AG04450 (cell line): ENCODE measurements around the gene ZNF665. TPM values are rescaled to one million over a fixed set of nuclear protein-coding genes. Genes with fewer than 3 reads are reported as not detected.
"Not testable (repeated sequence)": the region's sequence is repeated elsewhere in the genome, so short reads cannot be mapped to it uniquely, and the experiment has no call there.

Experiments
- CTCF ChIA-PET: fragments of 300-600, 350-600 bp; formaldehyde crosslinking; extraction: SDS; loops from one replicate; lab custom pipeline; 2022; ENCODE audit warnings: antibody characterized with exemption, inconsistent platforms; lab: Charles Lee
- POLR2A ChIA-PET: fragments of 350-600 bp; formaldehyde crosslinking; extraction: SDS; loops from one replicate; lab custom pipeline; 2021; ENCODE audit warnings: antibody characterized with exemption, inconsistent platforms; lab: Yijun Ruan, JAX
- DNase-seq: peaks from one replicate; pipeline ENCODE4 v3.0.0-alpha.2; 2011; ENCODE audit warnings: low read depth, low spot score
- H3K27ac ChIP-seq: one replicate; pipeline ENCODE4 v1.5.1; 2012; ENCODE audit warnings: low read depth, low read length, control low read depth
- H3K27me3 ChIP-seq: one replicate; pipeline ENCODE4 v1.6.0; 2012; ENCODE audit warnings: low read length; ENCODE audit not compliant: control insufficient read depth, insufficient read depth
- H3K4me3 ChIP-seq: 2 replicates; pipeline ENCODE4 v1.5.1; 2011; ENCODE audit warnings: mild to moderate bottlenecking, low read depth, low read length, control low read depth
- H3K9me3 ChIP-seq: 2 replicates; pipeline ENCODE4 v1.5.1; 2012; ENCODE audit warnings: low read length; ENCODE audit not compliant: control insufficient read depth, insufficient read depth
- polyA plus RNA-seq: library from polyadenylated mRNA; depleted of rRNA; stranded (reverse); fragments of >200 nt; gene quantifications from 2 replicates; pipeline ENCODE4 v1.2.3, GENCODE V29; 2011; rRNA removed
- TF ChIP-seq, protein P1 (sequence below): IDR thresholded peaks from 2 replicates; pipeline ENCODE4 v1.5.1; 2011; ENCODE audit warnings: low read depth, low read length, control low read depth, inconsistent platforms

Gene ZNF665
- polyA plus RNA-seq, 1 experiment, result 4.1 TPM

- no peak overlapping the region for H3K27ac ChIP-seq
- no peak for DNase-seq
- H3K27me3 ChIP-seq, result no peaks in the 10 kb centered on the region
- H3K4me3 ChIP-seq, result no peak overlapping the region
- H3K9me3 ChIP-seq, result peaks cover 14% of the 10 kb centered on the region; the same call in 1 of the 2 replicates
- ChIA-PET POLR2A (no interaction called here), CTCF (interaction anchor here (0.6 kb wide), 1 partner anchor 1061 kb away, joined by 3 read pairs; no protein-coding TSS in a partner anchor)
- TF ChIP-seq, protein P1, sequence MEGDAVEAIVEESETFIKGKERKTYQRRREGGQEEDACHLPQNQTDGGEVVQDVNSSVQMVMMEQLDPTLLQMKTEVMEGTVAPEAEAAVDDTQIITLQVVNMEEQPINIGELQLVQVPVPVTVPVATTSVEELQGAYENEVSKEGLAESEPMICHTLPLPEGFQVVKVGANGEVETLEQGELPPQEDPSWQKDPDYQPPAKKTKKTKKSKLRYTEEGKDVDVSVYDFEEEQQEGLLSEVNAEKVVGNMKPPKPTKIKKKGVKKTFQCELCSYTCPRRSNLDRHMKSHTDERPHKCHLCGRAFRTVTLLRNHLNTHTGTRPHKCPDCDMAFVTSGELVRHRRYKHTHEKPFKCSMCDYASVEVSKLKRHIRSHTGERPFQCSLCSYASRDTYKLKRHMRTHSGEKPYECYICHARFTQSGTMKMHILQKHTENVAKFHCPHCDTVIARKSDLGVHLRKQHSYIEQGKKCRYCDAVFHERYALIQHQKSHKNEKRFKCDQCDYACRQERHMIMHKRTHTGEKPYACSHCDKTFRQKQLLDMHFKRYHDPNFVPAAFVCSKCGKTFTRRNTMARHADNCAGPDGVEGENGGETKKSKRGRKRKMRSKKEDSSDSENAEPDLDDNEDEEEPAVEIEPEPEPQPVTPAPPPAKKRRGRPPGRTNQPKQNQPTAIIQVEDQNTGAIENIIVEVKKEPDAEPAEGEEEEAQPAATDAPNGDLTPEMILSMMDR, result no peak
Observed at GRCh38 chr19:53131085-53131590, 62.0 kb downstream of the ZNF665 start.

DNA sequence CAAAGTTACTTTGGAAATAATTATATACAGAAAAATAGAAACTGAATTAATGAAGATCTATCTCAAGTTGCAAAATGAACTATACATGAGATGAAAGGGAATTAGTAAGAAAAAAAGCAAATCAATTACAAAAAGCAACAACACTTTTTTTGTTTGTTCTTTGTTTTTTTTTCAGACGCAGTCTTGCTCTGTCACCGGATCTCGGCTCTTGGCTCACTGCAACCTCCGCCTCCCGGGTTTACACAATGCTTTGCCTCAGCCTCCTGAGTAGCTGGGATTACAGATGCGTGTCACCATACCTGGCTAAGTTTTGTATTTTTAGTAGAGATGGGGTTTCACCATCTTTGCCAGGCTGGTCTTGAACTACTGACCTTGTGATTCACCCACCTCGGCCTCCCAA is 62.7 kb downstream of the ZNF665 start:
- TF ChIP-seq, protein P1, result no peak
- ChIA-PET POLR2A (no interaction called here), CTCF (no interaction called here)
- Histone ChIP-seq H3K4me3 (no peak overlapping the region), H3K27me3 (no peaks in the 10 kb centered on the region), H3K27ac (no peak overlapping the region), H3K9me3 (peaks cover 13% of the 10 kb centered on the region; the same call in 1 of the 2 replicates)
- DNase-seq, result no peak

DNA sequence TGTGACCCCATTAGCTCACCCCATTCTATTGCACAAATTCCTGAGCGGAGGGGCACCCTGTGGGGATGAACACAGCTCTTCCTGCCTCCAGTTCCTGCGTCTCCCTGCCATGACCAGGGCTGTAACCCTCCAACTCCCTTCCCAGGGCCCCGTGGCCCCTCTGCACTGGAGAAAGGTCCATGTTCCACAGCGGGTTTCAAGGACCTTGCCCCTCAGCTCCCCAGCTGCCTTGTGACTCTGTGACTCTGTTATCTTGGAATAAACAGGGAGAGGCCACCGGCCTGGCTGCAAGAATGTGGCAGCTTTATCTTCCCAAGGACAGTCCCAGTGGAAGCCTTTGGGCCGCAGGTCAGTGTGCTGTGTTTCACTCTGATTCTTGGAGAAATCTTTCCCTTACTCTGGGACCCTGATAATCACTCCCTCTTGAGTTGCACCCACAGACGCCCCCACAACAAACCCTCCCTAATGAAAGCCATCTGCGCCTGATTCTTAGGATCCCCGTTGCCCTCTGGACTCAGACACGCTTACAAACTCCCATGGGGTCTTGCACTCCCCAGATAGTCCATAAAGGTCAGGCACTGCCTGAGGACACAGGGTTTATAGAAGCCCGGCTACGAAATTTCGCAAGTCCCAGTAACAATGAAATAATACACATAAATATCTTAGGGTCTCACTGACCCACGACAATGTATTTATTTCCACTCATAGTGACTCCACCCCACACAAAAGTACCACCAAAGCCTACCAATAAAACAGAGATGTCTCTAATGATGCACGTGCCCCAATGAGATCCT is 66.2 kb downstream of the ZNF665 start:
- not testable (repeated sequence) for H3K27ac ChIP-seq, H3K4me3 ChIP-seq, H3K27me3 ChIP-seq, DNase-seq
- POLR2A ChIA-PET, result interaction anchor here (0.6 kb wide), 1 partner anchor 7 kb away, joined by 5 read pairs; no protein-coding TSS in a partner anchor
- peaks cover 21% of the 10 kb centered on the region for H3K9me3 ChIP-seq
- CTCF ChIA-PET, result interaction anchor here (0.7 kb wide), 1 partner anchor 50 kb away, joined by 4 read pairs; no protein-coding TSS in a partner anchor

DNA sequence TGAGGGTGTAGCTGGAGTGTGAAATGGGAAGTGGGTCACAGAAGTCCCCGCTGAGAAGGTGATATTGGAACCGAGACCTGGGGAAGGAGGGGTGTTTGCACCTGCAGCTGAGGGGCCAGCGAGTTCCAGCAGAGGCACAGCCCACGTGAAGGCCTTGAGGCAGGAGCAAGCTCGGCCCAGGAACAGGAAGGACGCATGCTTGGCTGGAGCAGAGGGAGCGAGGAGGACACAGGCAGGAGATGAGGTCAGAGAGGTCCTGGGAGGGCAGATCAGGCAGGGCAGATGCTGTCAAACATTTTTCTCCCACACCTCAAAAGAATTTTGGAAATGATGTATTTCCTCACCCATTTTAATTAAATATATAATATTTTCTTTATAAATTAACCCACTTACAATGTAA is 69.8 kb downstream of the ZNF665 start:
- Histone ChIP-seq H3K9me3 (peaks cover 23% of the 10 kb centered on the region), H3K4me3 (no peak overlapping the region), H3K27me3 (no peaks in the 10 kb centered on the region), H3K27ac (no peak overlapping the region)
- no peak for DNase-seq
- TF ChIP-seq, protein P1, result no peak
- ChIA-PET POLR2A (no interaction called here), CTCF (no interaction called here)

Other genes starting within 250 kb of the ZNF665 start
- 4.7 and 6.3 TPM in 2 replicates for gene ZNF816, start 230.5 kb downstream of the ZNF665 start, polyA plus RNA-seq
- not detected in 2 replicates for gene ERVV-1, start 179.4 kb downstream of the ZNF665 start, polyA plus RNA-seq
- gene ERVV-2, start 148.6 kb downstream of the ZNF665 start, polyA plus RNA-seq, result not detected in 2 replicates
- 19.4 and 23.7 TPM in 2 replicates for gene ZNF160, start 89.9 kb downstream of the ZNF665 start, polyA plus RNA-seq
- 14.5 and 19.3 TPM in 2 replicates for gene ZNF415, start 60.4 kb downstream of the ZNF665 start, polyA plus RNA-seq
- gene ZNF347, start 34.3 kb downstream of the ZNF665 start, polyA plus RNA-seq, result 5.8 and 6.6 TPM in 2 replicates
- 24.3 and 32.6 TPM in 2 replicates for gene ZNF677, start 61.5 kb upstream of the ZNF665 start, polyA plus RNA-seq
- not detected in 2 replicates for gene VN1R2, start 64.9 kb upstream of the ZNF665 start, polyA plus RNA-seq
- gene VN1R4, start 74.4 kb upstream of the ZNF665 start, polyA plus RNA-seq, result not detected in 2 replicates
- 4.1 and 5.9 TPM in 2 replicates for gene ZNF845, start 140.4 kb upstream of the ZNF665 start, polyA plus RNA-seq
- gene ZNF525, start 172.3 kb upstream of the ZNF665 start, polyA plus RNA-seq, result 1.6 and 2.9 TPM in 2 replicates
- 4.6 and 5.3 TPM in 2 replicates for gene ZNF765, start 201.8 kb upstream of the ZNF665 start, polyA plus RNA-seq
- gene ZNF761, start 238.6 kb upstream of the ZNF665 start, polyA plus RNA-seq, result 9.1 and 12.5 TPM in 2 replicates